HL-60/S4 treated with phorbol 12-myristate 13-acetate at 8.2 ng/mL for 4 days and 3 days (cell line): ENCODE results near the gene KCNQ4.

Experiments
- in situ Hi-C: fragments of 300-500 bp; cut with MboI; formaldehyde crosslinking; loops from 2 replicates; pipeline ENCODE4 v1.15.0; 2022; ENCODE audit warnings: low sequenced_read_pairs

Gene KCNQ4

GRCh38 chr1:40754201-40754600 lies 29.4 kb upstream of the KCNQ4 start:
- in situ Hi-C loops: no loop called here

- in situ Hi-C loops: no loop called here
Measured at GRCh38 chr1:40755067-40755466, 28.5 kb upstream of the KCNQ4 start.

GRCh38 chr1:40756523-40756922 lies 27.1 kb upstream of the KCNQ4 start:
- in situ Hi-C loops: no loop called here

- in situ Hi-C loops: no loop called here
Measured at GRCh38 chr1:40757084-40757483, 26.5 kb upstream of the KCNQ4 start.

GRCh38 chr1:40758004-40758403 lies 25.6 kb upstream of the KCNQ4 start:
- in situ Hi-C loops: no loop called here

GRCh38 chr1:40758578-40759343 lies 24.8 kb upstream of the KCNQ4 start:
- in situ Hi-C loops: no loop called here

GRCh38 chr1:40760984-40761383 lies 22.6 kb upstream of the KCNQ4 start:
- in situ Hi-C loops: no loop called here

GRCh38 chr1:40762144-40762923 lies 21.3 kb upstream of the KCNQ4 start:
- in situ Hi-C loops: no loop called here

GRCh38 chr1:40763742-40764532 lies 19.6 kb upstream of the KCNQ4 start:
- in situ Hi-C loops: no loop called here

GRCh38 chr1:40764981-40765380 lies 18.6 kb upstream of the KCNQ4 start:
- in situ Hi-C loops: no loop called here

- in situ Hi-C loops: no loop called here
Measured at GRCh38 chr1:40766017-40766416, 17.6 kb upstream of the KCNQ4 start.

GRCh38 chr1:40766560-40766959 lies 17.0 kb upstream of the KCNQ4 start:
- in situ Hi-C loops: no loop called here

GRCh38 chr1:40768146-40768990 lies 15.2 kb upstream of the KCNQ4 start:
- in situ Hi-C loops: no loop called here

GRCh38 chr1:40769815-40770214 lies 13.8 kb upstream of the KCNQ4 start:
- in situ Hi-C loops: no loop called here

- in situ Hi-C loops: no loop called here
Measured at GRCh38 chr1:40770296-40771070, 13.1 kb upstream of the KCNQ4 start.

- in situ Hi-C loops: no loop called here
Measured at GRCh38 chr1:40772146-40772955, 11.2 kb upstream of the KCNQ4 start.

GRCh38 chr1:40773748-40774265 lies 9.8 kb upstream of the KCNQ4 start:
- in situ Hi-C loops: no loop called here

- in situ Hi-C loops: no loop called here
Measured at GRCh38 chr1:40774266-40774998, 9.2 kb upstream of the KCNQ4 start.
